Head of caudate nucleus (tissue), 42 donors: ENCODE results near the gene RMI2.
"Not testable (repeated sequence)": the region's sequence is repeated elsewhere in the genome, so short reads cannot be mapped to it uniquely, and the experiment has no call there.

Source experiments
- DNase-seq, 42 donors: peaks; one replicate each; pipeline versions ENCODE4 v3.0.0 to v3.0.0-alpha.2; 2020 to 2021; ENCODE audit warnings: mixed read lengths in 7 of 42
- intact Hi-C: fragments of 100-400 bp; cut with DNase I; formaldehyde crosslinking; loops from one replicate; pipeline ENCODE4 v1.15.0; 2022

Gene RMI2

GRCh38 chr16:11370932-11371279 lies 25.6 kb downstream of the RMI2 start:
- DNase-seq, intact Hi-C loops: not testable (repeated sequence)

- intact Hi-C loops = no loop called here
- no peak for DNase-seq
Measured at GRCh38 chr16:11372073-11372828, 27.0 kb downstream of the RMI2 start.

- DNase-seq = no peak
Measured at GRCh38 chr16:11372829-11373306, 27.6 kb downstream of the RMI2 start.

GRCh38 chr16:11374255-11374654 lies 29.0 kb downstream of the RMI2 start:
- intact Hi-C loops = no loop called here
- DNase-seq = no peak

More at GRCh38 chr16:11372829-11373306, 27.6 kb downstream of the RMI2 start:
- intact Hi-C loops = no loop called here

GRCh38 chr16:11377154-11377553 lies 31.9 kb downstream of the RMI2 start:
- no peak for DNase-seq
- intact Hi-C loops = no loop called here

- intact Hi-C loops, DNase-seq: not testable (repeated sequence)
Measured at GRCh38 chr16:11378951-11379350, 33.7 kb downstream of the RMI2 start.

- intact Hi-C loops = no loop called here
- DNase-seq = no peak
Measured at GRCh38 chr16:11379420-11379819, 34.2 kb downstream of the RMI2 start.

GRCh38 chr16:11380836-11381235 lies 35.6 kb downstream of the RMI2 start:
- DNase-seq = no peak
- intact Hi-C loops = no loop called here

GRCh38 chr16:11383481-11384183 lies 38.4 kb downstream of the RMI2 start:
- DNase-seq = no peak
- intact Hi-C loops = no loop called here

- intact Hi-C loops = no loop called here
- no peak for DNase-seq
Measured at GRCh38 chr16:11384184-11384955, 39.1 kb downstream of the RMI2 start.

GRCh38 chr16:11384956-11385586 lies 39.8 kb downstream of the RMI2 start:
- no peak for DNase-seq
- intact Hi-C loops = no loop called here

- peak in 1 of 42 donors; percentile 2 for DNase-seq
- intact Hi-C loops = no loop called here
Measured at GRCh38 chr16:11386054-11386680, 40.9 kb downstream of the RMI2 start.

- intact Hi-C loops = no loop called here
- peak in 7 of 42 donors; percentile 15 to 53 (median 27) for DNase-seq
Measured at GRCh38 chr16:11386791-11387546, 41.7 kb downstream of the RMI2 start.

- no peak for DNase-seq
- intact Hi-C loops = no loop called here
Measured at GRCh38 chr16:11389083-11389482, 43.8 kb downstream of the RMI2 start.

- no peak for DNase-seq
- intact Hi-C loops = loop anchor here (10.0 kb wide), 1 partner anchor 405 kb away; the partner anchor contains the start of gene ZC3H7A
Measured at GRCh38 chr16:11389631-11390565, 44.6 kb downstream of the RMI2 start.

GRCh38 chr16:11390573-11391495 lies 45.6 kb downstream of the RMI2 start:
- intact Hi-C loops = loop anchor here (10.0 kb wide), 1 partner anchor 404 kb away; the partner anchor contains the start of gene ZC3H7A
- DNase-seq = no peak
